K562 (cell line): ENCODE results near the gene UBE2O. TPM values are rescaled to one million over a fixed set of nuclear protein-coding genes. Genes with fewer than 3 reads are reported as not detected.

Experiments used
- DNMT1 ChIP-seq: fragments of 450-650 bp; IDR thresholded peaks from 2 replicates; pipeline ENCODE4 v1.6.1; 2016; ENCODE audit warnings: antibody characterized with exemption, mild to moderate bottlenecking
- FOXJ3 ChIP-seq: sonication (generic); formaldehyde crosslinking; IDR thresholded peaks from 2 replicates; pipeline ENCODE4 v1.4.0; 2020; ENCODE audit warnings: mild to moderate bottlenecking, missing genetic modification reagents
- PHF21A ChIP-seq: fragments of 450-650 bp; IDR thresholded peaks from 2 replicates; pipeline ENCODE4 v1.6.1; 2017; ENCODE audit warnings: low read depth, borderline replicate concordance
- STAG1 ChIP-seq: sonication (generic); formaldehyde crosslinking; IDR thresholded peaks from 2 replicates; pipeline ENCODE4 v1.5.0; 2020; ENCODE audit warnings: missing genetic modification reagents, borderline replicate concordance
- ZNF12 ChIP-seq: sonication (generic); formaldehyde crosslinking; IDR thresholded peaks from 2 replicates; pipeline ENCODE4 v1.4.0; 2020; ENCODE audit warnings: mild to moderate bottlenecking, missing genetic modification reagents
- ZNF707 ChIP-seq: fragments of 250-450 bp; sonication (Bioruptor Pico); conservative IDR thresholded peaks from 2 replicates; pipeline ENCODE4 v1.8.0; 2022; ENCODE audit warnings: inconsistent platforms, mild to moderate bottlenecking, moderate library complexity
- polyA plus RNA-seq, 8 experiments: library from polyadenylated mRNA; depleted of rRNA in 4 of 8; stranded (reverse) in 5 of 8; unstranded in 3 of 8; fragments of >200 nt; fragmentation: Nextera tagmentation in 2 of 8; fragmentation: Illumina TruSeq in 1 of 8; extraction: Ambion mirVana in 2 of 8; extraction: Trizol in 1 of 8; gene quantifications; 2 replicates each; pipeline versions ENCODE4 v1.2.1 to v1.2.3, GENCODE V29; 2011 to 2014; ENCODE audit warnings: inconsistent platforms in 1 of 8, missing spikeins in 1 of 8
- total RNA-seq, 7 experiments: library from RNA; depleted of rRNA in 6 of 7; stranded (reverse); fragments of >200 nt in 6 of 7; fragmentation: Illumina TruSeq in 2 of 7; extraction: Trizol in 2 of 7; gene quantifications; 2 replicates each; pipeline versions ENCODE4 v1.2.1 to v1.2.3, GENCODE V29; 2011 to 2021; ENCODE audit warnings: low replicate concordance in 1 of 7
- TF ChIP-seq, protein P1 (sequence below): sonication (generic); formaldehyde crosslinking; IDR thresholded peaks from 2 replicates; pipeline ENCODE4 v1.8.0; 2023; ENCODE audit warnings: mild to moderate bottlenecking, missing genetic modification reagents
- TF ChIP-seq, protein P2 (sequence below): fragments of 450-650 bp; formaldehyde crosslinking; IDR thresholded peaks from 2 replicates; pipeline ENCODE4 v1.4.0; 2022; ENCODE audit warnings: missing genetic modification characterization
- TF ChIP-seq, protein P3 (sequence below): fragments of 450-650 bp; formaldehyde crosslinking; IDR thresholded peaks from 2 replicates; pipeline ENCODE4 v1.4.0; 2020; ENCODE audit warnings: mild to moderate bottlenecking, moderate library complexity
- TF ChIP-seq, protein P4 (sequence below), 2 experiments: fragments of 450-650 bp; formaldehyde crosslinking in 1 of 2; IDR thresholded peaks; 2 replicates each; pipeline versions ENCODE4 v1.4.0 to v1.6.1; 2014 to 2020; ENCODE audit warnings: mild to moderate bottlenecking in 2 of 2, borderline replicate concordance in 1 of 2, low read depth in 1 of 2
- TF ChIP-seq, protein P5 (sequence below): fragments of 450-650 bp; formaldehyde crosslinking; conservative IDR thresholded peaks from 2 replicates; pipeline ENCODE4 v1.4.0; 2022; ENCODE audit warnings: mild to moderate bottlenecking, missing genetic modification characterization

Gene UBE2O
- total and polyA plus RNA-seq, 9 of the 15 experiments (the other 6 are each of a cell fraction or from before 2014, with no cell fraction given) = 1.6 to 39.7 (median 13.3) TPM

DNA sequence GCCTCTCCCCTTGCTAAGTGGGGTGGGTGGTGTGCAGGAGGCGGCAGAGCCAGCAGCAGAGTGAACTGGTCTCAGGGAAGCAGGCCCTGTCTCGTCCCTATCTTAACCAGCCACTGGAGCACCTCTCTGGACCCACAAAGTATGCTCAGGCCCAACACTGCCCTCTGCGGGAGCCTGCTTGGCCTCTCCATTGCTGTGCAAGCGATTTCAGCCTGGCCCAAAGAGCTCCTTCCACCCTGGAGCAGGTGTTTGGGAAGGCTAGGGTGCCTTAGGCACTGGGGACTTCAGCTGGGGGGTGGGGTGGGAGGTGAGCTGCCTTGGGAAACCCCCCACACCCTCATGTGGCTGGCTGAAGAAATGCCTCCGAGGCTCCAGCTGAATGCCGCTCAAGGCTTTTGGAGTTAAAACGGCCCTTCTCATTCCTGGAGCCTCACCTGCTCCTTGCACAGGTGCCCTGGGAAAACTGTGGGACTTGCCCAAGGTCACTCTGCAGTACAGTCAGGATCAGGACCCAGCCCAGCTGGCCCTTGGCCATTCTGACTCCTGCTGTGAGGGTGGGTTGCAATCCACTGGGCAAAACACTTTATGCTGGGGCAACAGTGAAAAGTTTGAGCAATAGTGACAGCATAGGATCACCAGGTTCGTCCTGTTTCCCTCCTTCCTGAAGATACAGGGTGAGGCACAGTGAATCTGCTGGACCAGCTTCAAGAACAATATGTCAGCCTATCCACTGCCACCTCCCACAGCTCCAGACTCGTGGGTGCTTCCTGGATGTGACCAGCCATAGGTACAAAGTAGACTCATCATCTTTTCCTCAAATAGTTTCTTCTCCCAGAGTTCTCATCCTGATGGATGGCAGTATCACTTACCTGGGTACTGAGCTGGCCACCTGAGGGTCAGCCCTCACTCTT, 5.9 kb upstream of the UBE2O start (continued):
- TF ChIP-seq, protein P1, sequence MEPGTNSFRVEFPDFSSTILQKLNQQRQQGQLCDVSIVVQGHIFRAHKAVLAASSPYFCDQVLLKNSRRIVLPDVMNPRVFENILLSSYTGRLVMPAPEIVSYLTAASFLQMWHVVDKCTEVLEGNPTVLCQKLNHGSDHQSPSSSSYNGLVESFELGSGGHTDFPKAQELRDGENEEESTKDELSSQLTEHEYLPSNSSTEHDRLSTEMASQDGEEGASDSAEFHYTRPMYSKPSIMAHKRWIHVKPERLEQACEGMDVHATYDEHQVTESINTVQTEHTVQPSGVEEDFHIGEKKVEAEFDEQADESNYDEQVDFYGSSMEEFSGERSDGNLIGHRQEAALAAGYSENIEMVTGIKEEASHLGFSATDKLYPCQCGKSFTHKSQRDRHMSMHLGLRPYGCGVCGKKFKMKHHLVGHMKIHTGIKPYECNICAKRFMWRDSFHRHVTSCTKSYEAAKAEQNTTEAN = no peak
- TF ChIP-seq PHF21A (no peak), ZNF707 (CRISPR knock-in tag) (no peak), STAG1 (peak; percentile 72; the same call in 1 of the 2 replicates), FOXJ3 (no peak), DNMT1 (no peak), ZNF12 (CRISPR knock-in tag) (peak; percentile 92)
- TF ChIP-seq, protein P2, sequence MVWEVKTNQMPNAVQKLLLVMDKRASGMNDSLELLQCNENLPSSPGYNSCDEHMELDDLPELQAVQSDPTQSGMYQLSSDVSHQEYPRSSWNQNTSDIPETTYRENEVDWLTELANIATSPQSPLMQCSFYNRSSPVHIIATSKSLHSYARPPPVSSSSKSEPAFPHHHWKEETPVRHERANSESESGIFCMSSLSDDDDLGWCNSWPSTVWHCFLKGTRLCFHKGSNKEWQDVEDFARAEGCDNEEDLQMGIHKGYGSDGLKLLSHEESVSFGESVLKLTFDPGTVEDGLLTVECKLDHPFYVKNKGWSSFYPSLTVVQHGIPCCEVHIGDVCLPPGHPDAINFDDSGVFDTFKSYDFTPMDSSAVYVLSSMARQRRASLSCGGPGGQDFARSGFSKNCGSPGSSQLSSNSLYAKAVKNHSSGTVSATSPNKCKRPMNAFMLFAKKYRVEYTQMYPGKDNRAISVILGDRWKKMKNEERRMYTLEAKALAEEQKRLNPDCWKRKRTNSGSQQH (CRISPR knock-in tag) = no peak
- TF ChIP-seq, protein P3, sequence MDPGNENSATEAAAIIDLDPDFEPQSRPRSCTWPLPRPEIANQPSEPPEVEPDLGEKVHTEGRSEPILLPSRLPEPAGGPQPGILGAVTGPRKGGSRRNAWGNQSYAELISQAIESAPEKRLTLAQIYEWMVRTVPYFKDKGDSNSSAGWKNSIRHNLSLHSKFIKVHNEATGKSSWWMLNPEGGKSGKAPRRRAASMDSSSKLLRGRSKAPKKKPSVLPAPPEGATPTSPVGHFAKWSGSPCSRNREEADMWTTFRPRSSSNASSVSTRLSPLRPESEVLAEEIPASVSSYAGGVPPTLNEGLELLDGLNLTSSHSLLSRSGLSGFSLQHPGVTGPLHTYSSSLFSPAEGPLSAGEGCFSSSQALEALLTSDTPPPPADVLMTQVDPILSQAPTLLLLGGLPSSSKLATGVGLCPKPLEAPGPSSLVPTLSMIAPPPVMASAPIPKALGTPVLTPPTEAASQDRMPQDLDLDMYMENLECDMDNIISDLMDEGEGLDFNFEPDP (CRISPR knock-in tag) = no peak
- TF ChIP-seq, protein P4, sequence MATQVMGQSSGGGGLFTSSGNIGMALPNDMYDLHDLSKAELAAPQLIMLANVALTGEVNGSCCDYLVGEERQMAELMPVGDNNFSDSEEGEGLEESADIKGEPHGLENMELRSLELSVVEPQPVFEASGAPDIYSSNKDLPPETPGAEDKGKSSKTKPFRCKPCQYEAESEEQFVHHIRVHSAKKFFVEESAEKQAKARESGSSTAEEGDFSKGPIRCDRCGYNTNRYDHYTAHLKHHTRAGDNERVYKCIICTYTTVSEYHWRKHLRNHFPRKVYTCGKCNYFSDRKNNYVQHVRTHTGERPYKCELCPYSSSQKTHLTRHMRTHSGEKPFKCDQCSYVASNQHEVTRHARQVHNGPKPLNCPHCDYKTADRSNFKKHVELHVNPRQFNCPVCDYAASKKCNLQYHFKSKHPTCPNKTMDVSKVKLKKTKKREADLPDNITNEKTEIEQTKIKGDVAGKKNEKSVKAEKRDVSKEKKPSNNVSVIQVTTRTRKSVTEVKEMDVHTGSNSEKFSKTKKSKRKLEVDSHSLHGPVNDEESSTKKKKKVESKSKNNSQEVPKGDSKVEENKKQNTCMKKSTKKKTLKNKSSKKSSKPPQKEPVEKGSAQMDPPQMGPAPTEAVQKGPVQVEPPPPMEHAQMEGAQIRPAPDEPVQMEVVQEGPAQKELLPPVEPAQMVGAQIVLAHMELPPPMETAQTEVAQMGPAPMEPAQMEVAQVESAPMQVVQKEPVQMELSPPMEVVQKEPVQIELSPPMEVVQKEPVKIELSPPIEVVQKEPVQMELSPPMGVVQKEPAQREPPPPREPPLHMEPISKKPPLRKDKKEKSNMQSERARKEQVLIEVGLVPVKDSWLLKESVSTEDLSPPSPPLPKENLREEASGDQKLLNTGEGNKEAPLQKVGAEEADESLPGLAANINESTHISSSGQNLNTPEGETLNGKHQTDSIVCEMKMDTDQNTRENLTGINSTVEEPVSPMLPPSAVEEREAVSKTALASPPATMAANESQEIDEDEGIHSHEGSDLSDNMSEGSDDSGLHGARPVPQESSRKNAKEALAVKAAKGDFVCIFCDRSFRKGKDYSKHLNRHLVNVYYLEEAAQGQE (IDR thresholded peaks at IDR 0.05; ENCODE audit: borderline replicate concordance) = peak; percentile 85
- TF ChIP-seq, protein P4 (CRISPR knock-in tag; IDR thresholded peaks at IDR 0.05; ENCODE audit: low read depth) = no peak
- TF ChIP-seq, protein P5, sequence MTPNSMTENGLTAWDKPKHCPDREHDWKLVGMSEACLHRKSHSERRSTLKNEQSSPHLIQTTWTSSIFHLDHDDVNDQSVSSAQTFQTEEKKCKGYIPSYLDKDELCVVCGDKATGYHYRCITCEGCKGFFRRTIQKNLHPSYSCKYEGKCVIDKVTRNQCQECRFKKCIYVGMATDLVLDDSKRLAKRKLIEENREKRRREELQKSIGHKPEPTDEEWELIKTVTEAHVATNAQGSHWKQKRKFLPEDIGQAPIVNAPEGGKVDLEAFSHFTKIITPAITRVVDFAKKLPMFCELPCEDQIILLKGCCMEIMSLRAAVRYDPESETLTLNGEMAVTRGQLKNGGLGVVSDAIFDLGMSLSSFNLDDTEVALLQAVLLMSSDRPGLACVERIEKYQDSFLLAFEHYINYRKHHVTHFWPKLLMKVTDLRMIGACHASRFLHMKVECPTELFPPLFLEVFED (CRISPR knock-in tag) = no peak
